ENCODE data around the gene LCMT1. TPM values are rescaled to one million over a fixed set of nuclear protein-coding genes. Genes with fewer than 3 reads are reported as not detected.

LCMT1 gene
- total RNA-seq, 4 donors from 2014 or later = 26.8 to 42.6 (median 29.8) TPM

GRCh38 chr16:25192096-25192495, 80.6 kb downstream of the LCMT1 start:
- Histone ChIP-seq H3K27me3 (no peaks in the 10 kb centered on the region), H3K9me3 (no peaks in the 10 kb centered on the region), H3K4me1 (no peaks in the 10 kb centered on the region), H3K4me3 (replicated peaks in 1 of 3) (no peak overlapping the region), H3K36me3 (no peaks in the 10 kb centered on the region), H3K27ac (no peak overlapping the region)
- no peak for TF ChIP-seq CTCF (IDR thresholded peaks at IDR 0.05)
- TF ChIP-seq POLR2A (IDR thresholded peaks at IDR 0.05) = no peak
- intact Hi-C loops (cut with DNase I) = no loop called here
- no peak for DNase-seq
- 76 to 79% methylated on average over 6 of the region's 6 CpGs for WGBS, 2 donors

- no peak overlapping the region for H3K27ac ChIP-seq
- TF ChIP-seq CTCF (IDR thresholded peaks at IDR 0.05) = no peak
- no peak for TF ChIP-seq POLR2A (IDR thresholded peaks at IDR 0.05)
- no peaks in the 10 kb centered on the region for H3K4me1 ChIP-seq
- no peaks in the 10 kb centered on the region for H3K36me3 ChIP-seq
- DNase-seq = no peak
- intact Hi-C loops (cut with DNase I) = no loop called here
- H3K9me3 ChIP-seq = no peaks in the 10 kb centered on the region
- H3K27me3 ChIP-seq = no peaks in the 10 kb centered on the region
- WGBS, 2 donors = 88 to 93% methylated on average over 7 of the region's 7 CpGs
- H3K4me3 ChIP-seq (replicated peaks in 1 of 3) = no peak overlapping the region
Measured at GRCh38 chr16:25194273-25194878, 82.8 kb downstream of the LCMT1 start.

GRCh38 chr16:25198021-25198420, 86.5 kb downstream of the LCMT1 start:
- no peak overlapping the region for H3K27ac ChIP-seq
- no peak overlapping the region for H3K4me3 ChIP-seq (replicated peaks in 1 of 3)
- no peaks in the 10 kb centered on the region for H3K9me3 ChIP-seq
- 88 to 93% methylated on average over 4 of the region's 4 CpGs for WGBS, 2 donors
- no peaks in the 10 kb centered on the region for H3K27me3 ChIP-seq
- DNase-seq = no peak
- no peaks in the 10 kb centered on the region for H3K36me3 ChIP-seq
- intact Hi-C loops (cut with DNase I) = no loop called here
- TF ChIP-seq POLR2A (IDR thresholded peaks at IDR 0.05) (no peak), CTCF (IDR thresholded peaks at IDR 0.05) (no peak)
- no peaks in the 10 kb centered on the region for H3K4me1 ChIP-seq

DNA sequence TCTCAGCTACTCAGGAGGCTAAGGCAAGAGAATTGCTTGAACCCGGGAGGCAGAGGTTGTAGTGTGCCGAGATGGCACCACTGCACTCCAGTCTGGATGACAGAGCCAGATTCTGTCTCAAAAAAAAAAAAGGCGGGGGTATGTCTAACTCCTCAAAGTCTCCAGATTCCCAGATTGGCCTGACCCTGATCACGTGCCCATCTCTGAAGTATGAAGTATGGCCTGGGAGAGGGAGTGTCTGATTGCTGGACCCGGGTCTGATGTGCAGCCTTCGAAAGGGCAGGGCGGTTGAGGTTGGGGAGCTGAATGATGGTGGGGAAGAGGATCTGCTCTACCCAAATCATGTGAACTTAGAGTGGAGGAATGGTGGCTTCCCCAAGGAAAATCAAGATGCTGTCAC, 87.9 kb downstream of the LCMT1 start:
- no peak overlapping the region for H3K4me3 ChIP-seq (replicated peaks in 1 of 3)
- intact Hi-C loops (cut with DNase I) = no loop called here
- no peaks in the 10 kb centered on the region for H3K36me3 ChIP-seq
- no peaks in the 10 kb centered on the region for H3K4me1 ChIP-seq
- no peak for DNase-seq
- no peaks in the 10 kb centered on the region for H3K27me3 ChIP-seq
- no peak overlapping the region for H3K27ac ChIP-seq
- TF ChIP-seq POLR2A (IDR thresholded peaks at IDR 0.05) (no peak), CTCF (IDR thresholded peaks at IDR 0.05) (no peak)
- H3K9me3 ChIP-seq = no peaks in the 10 kb centered on the region
- 88 to 90% methylated on average over 7 of the region's 7 CpGs for WGBS, 2 donors

DNA sequence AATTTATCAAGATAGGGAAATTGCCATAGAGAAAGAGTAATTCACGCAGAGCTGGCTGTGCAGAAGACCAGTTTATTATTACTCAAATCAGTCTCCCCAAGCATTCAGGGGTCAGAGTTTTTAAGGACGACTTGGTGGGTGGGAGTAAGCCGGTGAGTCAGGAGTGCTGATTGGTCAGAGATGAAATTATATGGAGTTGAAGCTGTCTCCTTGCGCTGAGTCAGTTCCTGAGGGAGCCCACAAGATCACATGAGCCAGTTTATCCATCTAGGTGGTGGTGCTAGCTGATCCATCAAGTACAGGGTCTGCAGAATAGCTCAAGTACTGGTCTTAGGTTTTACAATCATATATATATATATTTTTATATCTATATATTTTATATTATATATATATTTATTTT, 99.2 kb downstream of the LCMT1 start:
- H3K36me3 ChIP-seq = no peaks in the 10 kb centered on the region
- DNase-seq = no peak
- no peaks in the 10 kb centered on the region for H3K4me1 ChIP-seq
- no peak overlapping the region for H3K27ac ChIP-seq
- H3K4me3 ChIP-seq (replicated peaks in 1 of 3) = no peak overlapping the region
- 62 to 73% methylated on average over 4 of the region's 4 CpGs for WGBS, 2 donors
- H3K27me3 ChIP-seq = no peaks in the 10 kb centered on the region
- no peaks in the 10 kb centered on the region for H3K9me3 ChIP-seq
- TF ChIP-seq POLR2A (IDR thresholded peaks at IDR 0.05) = no peak
- TF ChIP-seq CTCF (IDR thresholded peaks at IDR 0.05) = no peak
- intact Hi-C loops (cut with DNase I) = no loop called here

All from thyroid gland (tissue), 4 donors.